GM12875 (cell line): ENCODE measurements around the gene MCHR1.

ENCODE experiments used
- H3K4me3 ChIP-seq: one replicate; pipeline ENCODE4 v1.5.1; 2011; ENCODE audit warnings: low read depth, low read length, control low read depth
- CTCF ChIP-seq: IDR thresholded peaks from 2 replicates; pipeline ENCODE4 v1.5.1; 2011; ENCODE audit warnings: low read depth, mild to moderate bottlenecking, control low read depth, inconsistent platforms, low read length, moderate library complexity, borderline replicate concordance; ENCODE audit not compliant: insufficient read depth

MCHR1 gene

GRCh38 chr22:40679249-40679963 is at the start of gene MCHR1:
TSS of gene MCHR1 (plus strand) at chr22:40679484. CDS start at chr22:40679653, 169 bp downstream.
- no peak within 1 kb of the TSS for H3K4me3 ChIP-seq
- TF ChIP-seq CTCF: no peak

- TF ChIP-seq CTCF: no peak
- H3K4me3 ChIP-seq: no peak overlapping the region
Measured at GRCh38 chr22:40631925-40632324, 47.4 kb upstream of the MCHR1 start.

- H3K4me3 ChIP-seq: no peak overlapping the region
- TF ChIP-seq CTCF: no peak
Measured at GRCh38 chr22:40633036-40633435, 46.2 kb upstream of the MCHR1 start.

GRCh38 chr22:40634119-40634903 is 45.0 kb upstream of the MCHR1 start:
- no peak overlapping the region for H3K4me3 ChIP-seq

GRCh38 chr22:40635043-40635939 is 44.0 kb upstream of the MCHR1 start:
- peak overlapping the region; percentile 80 for H3K4me3 ChIP-seq
- TF ChIP-seq CTCF: no peak

More at GRCh38 chr22:40634119-40634903, 45.0 kb upstream of the MCHR1 start:
- no peak for TF ChIP-seq CTCF

- no peak for TF ChIP-seq CTCF
- peak overlapping the region; percentile 80 for H3K4me3 ChIP-seq
Measured at GRCh38 chr22:40635940-40636379, 43.3 kb upstream of the MCHR1 start.
